ENCODE results near the gene KLHL29. TPM values are rescaled to one million over a fixed set of nuclear protein-coding genes. Genes with fewer than 3 reads are reported as not detected.

KLHL29 gene
- total and polyA plus RNA-seq, 2 donors (not counting 1 experiment from before 2014, with no cell fraction given), result 1.3 to 3.4 TPM

DNA sequence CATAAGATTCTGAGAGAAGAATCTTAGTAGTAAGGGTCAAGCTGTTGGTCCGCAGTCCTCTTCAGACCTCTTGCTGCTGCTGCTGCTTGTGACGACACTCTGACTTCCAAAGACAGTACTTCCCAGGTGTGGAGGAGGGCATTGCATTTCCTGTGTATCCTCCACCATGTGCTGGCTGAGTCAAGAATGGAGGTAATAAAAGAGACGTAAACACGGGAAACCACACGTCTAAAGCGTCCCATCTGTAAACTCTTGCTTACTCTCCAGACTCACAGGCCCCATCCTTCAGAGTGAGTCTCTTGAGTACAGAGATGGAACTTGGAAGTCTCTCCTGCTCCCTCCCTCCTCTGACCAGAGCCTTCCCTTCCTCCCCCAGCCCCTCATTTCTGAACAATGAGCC, 25.6 kb downstream of the KLHL29 start:
- H2AFZ ChIP-seq (ENCODE audit: insufficient read depth, low read depth, low read length, poor library complexity, severe bottlenecking), result no peak overlapping the region
- ATAC-seq (ENCODE audit: low read depth), result no peak
- intact Hi-C loops (cut with micrococcal nuclease), result no loop called here
- no peaks in the 10 kb centered on the region for H3K79me2 ChIP-seq (ENCODE audit: control insufficient read depth, insufficient read depth, low read length)
- ChIA-PET POLR2A (no interaction called here), CTCF (no interaction called here)
- no peaks in the 10 kb centered on the region for H3K27me3 ChIP-seq (replicated peaks in 1 of 4; ENCODE audit: control extremely low read depth in 1 of 4, control insufficient read depth in 3 of 4, insufficient read depth in 4 of 4, low read length in 3 of 4)
- WGBS (ENCODE audit: insufficient coverage), result 100% methylated on average over 2 of the region's 6 CpGs
- H3K27me3 Mint-ChIP-seq, result no peaks in the 10 kb centered on the region
- no peaks in the 10 kb centered on the region for H3K4me1 ChIP-seq (ENCODE audit: control insufficient read depth in 2 of 2, insufficient read depth in 2 of 2, low read length in 2 of 2)
- no peak overlapping the region for H3K9ac ChIP-seq (ENCODE audit: low read length)
- H3K36me3 ChIP-seq (replicated peaks in 1 of 2; ENCODE audit: control extremely low read depth in 1 of 2, control insufficient read depth in 1 of 2, extremely low read depth in 1 of 2, insufficient read depth in 2 of 2, low read length in 1 of 2), result no peaks in the 10 kb centered on the region
- no peak overlapping the region for H3K27ac Mint-ChIP-seq
- no peak for TF ChIP-seq EZH2 (IDR thresholded peaks at IDR 0.05; ENCODE audit: borderline replicate concordance, insufficient read depth, low read depth, low read length, poor library complexity, severe bottlenecking)
- TF ChIP-seq, protein P1, sequence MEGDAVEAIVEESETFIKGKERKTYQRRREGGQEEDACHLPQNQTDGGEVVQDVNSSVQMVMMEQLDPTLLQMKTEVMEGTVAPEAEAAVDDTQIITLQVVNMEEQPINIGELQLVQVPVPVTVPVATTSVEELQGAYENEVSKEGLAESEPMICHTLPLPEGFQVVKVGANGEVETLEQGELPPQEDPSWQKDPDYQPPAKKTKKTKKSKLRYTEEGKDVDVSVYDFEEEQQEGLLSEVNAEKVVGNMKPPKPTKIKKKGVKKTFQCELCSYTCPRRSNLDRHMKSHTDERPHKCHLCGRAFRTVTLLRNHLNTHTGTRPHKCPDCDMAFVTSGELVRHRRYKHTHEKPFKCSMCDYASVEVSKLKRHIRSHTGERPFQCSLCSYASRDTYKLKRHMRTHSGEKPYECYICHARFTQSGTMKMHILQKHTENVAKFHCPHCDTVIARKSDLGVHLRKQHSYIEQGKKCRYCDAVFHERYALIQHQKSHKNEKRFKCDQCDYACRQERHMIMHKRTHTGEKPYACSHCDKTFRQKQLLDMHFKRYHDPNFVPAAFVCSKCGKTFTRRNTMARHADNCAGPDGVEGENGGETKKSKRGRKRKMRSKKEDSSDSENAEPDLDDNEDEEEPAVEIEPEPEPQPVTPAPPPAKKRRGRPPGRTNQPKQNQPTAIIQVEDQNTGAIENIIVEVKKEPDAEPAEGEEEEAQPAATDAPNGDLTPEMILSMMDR (IDR thresholded peaks at IDR 0.05), result no peak
- no peak overlapping the region for H3K4me3 ChIP-seq (ENCODE audit: control extremely low read depth in 1 of 5, extremely low read depth in 1 of 5, insufficient read depth in 1 of 5, low read depth in 2 of 5, low read length in 4 of 5)
- no peaks in the 10 kb centered on the region for H3K9me3 ChIP-seq (ENCODE audit: control extremely low read depth in 1 of 3, control insufficient read depth in 2 of 3, insufficient read depth in 1 of 3, low read length in 2 of 3)
- no peak overlapping the region for H3K27ac ChIP-seq (ENCODE audit: low read length in 2 of 2)
- no peaks in the 10 kb centered on the region for H3K4me1 Mint-ChIP-seq
- H4K20me1 ChIP-seq (ENCODE audit: control insufficient read depth, insufficient read depth, low read length, poor library complexity, severe bottlenecking), result no peaks in the 10 kb centered on the region
- no peaks in the 10 kb centered on the region for H3K9me3 Mint-ChIP-seq (ENCODE audit: insufficient read depth)
- H3K4me2 ChIP-seq (replicated peaks; ENCODE audit: low read depth, low read length, poor library complexity, severe bottlenecking), result no peak overlapping the region
- no peak overlapping the region for H3K4me3 Mint-ChIP-seq
- no peak for DNase-seq

DNA sequence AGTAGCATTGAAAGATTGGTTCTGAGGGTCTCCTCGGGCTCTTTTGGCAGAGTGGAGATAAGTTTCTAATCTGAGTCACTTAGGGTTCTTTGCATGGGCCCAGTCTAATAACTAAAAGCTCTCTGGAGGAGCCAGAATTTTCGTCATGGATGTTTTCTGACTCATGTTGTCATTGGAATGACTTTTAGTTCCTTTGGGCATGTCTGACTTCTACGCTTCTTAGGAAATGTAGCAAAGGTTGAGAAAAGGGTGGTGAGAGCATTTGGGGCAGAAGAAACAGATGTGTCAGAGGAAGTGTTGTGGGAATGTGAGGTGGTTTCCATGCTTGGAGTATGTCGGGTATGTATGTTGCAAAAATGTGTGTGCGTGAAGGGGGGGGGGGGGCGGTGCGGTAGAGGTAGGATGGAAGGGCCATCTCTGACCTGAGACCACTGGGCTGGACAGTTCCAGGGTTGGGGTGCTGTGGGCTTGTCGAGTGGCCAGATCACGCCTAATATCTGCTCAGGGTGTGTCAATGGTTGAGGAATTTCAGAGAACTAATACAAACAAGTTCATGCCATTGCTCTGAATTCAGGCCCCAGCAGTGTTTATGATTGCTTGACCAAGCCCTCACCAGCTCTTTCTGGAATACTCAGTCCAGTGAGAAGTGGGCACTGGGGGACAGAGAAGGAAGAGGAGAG, 26.9 kb downstream of the KLHL29 start:
- Histone ChIP-seq H3K4me2 (replicated peaks; ENCODE audit: low read depth, low read length, poor library complexity, severe bottlenecking) (no peak overlapping the region), H3K9me3 (ENCODE audit: control extremely low read depth in 1 of 3, control insufficient read depth in 2 of 3, insufficient read depth in 1 of 3, low read length in 2 of 3) (no peaks in the 10 kb centered on the region), H3K4me1 (ENCODE audit: control insufficient read depth in 2 of 2, insufficient read depth in 2 of 2, low read length in 2 of 2) (no peaks in the 10 kb centered on the region), H3K79me2 (ENCODE audit: control insufficient read depth, insufficient read depth, low read length) (no peaks in the 10 kb centered on the region), H3K27me3 (replicated peaks in 1 of 4; ENCODE audit: control extremely low read depth in 1 of 4, control insufficient read depth in 3 of 4, insufficient read depth in 4 of 4, low read length in 3 of 4) (no peaks in the 10 kb centered on the region), H3K9ac (ENCODE audit: low read length) (no peak overlapping the region), H3K27ac (ENCODE audit: low read length in 2 of 2) (no peak overlapping the region), H3K36me3 (replicated peaks in 1 of 2; ENCODE audit: control extremely low read depth in 1 of 2, control insufficient read depth in 1 of 2, extremely low read depth in 1 of 2, insufficient read depth in 2 of 2, low read length in 1 of 2) (no peaks in the 10 kb centered on the region), H3K4me3 (ENCODE audit: control extremely low read depth in 1 of 5, extremely low read depth in 1 of 5, insufficient read depth in 1 of 5, low read depth in 2 of 5, low read length in 4 of 5) (no peak overlapping the region), H2AFZ (ENCODE audit: insufficient read depth, low read depth, low read length, poor library complexity, severe bottlenecking) (no peak overlapping the region), H4K20me1 (ENCODE audit: control insufficient read depth, insufficient read depth, low read length, poor library complexity, severe bottlenecking) (no peaks in the 10 kb centered on the region)
- intact Hi-C loops (cut with micrococcal nuclease), result no loop called here
- H3K27ac Mint-ChIP-seq, result no peak overlapping the region
- H3K27me3 Mint-ChIP-seq, result no peaks in the 10 kb centered on the region
- H3K4me1 Mint-ChIP-seq, result no peaks in the 10 kb centered on the region
- no peak for DNase-seq
- 90% methylated on average over 7 of the region's 9 CpGs for WGBS (ENCODE audit: insufficient coverage)
- no peak for ATAC-seq (ENCODE audit: low read depth)
- no peak overlapping the region for H3K4me3 Mint-ChIP-seq
- H3K9me3 Mint-ChIP-seq (ENCODE audit: insufficient read depth), result no peaks in the 10 kb centered on the region
- ChIA-PET POLR2A (no interaction called here), CTCF (interaction anchor here (0.6 kb wide), 1 partner anchor 11 kb away, joined by 3 read pairs; no protein-coding TSS in a partner anchor)
- TF ChIP-seq EZH2 (IDR thresholded peaks at IDR 0.05; ENCODE audit: borderline replicate concordance, insufficient read depth, low read depth, low read length, poor library complexity, severe bottlenecking), result no peak
- TF ChIP-seq, protein P1 (IDR thresholded peaks at IDR 0.05), result no peak

All from B cell (primary cell).